Midbrain (tissue), 1 donor: ENCODE results near the gene MKRN2OS.

Source experiments
- DNase-seq: peaks from one replicate; lab custom pipeline; 2025; lab: John Stamatoyannopoulos, UW

Gene MKRN2OS

GRCh38 chr3:12513694-12514446, 31.4 kb downstream of the MKRN2OS start:
- DNase-seq = no peak

GRCh38 chr3:12512534-12513118, 32.7 kb downstream of the MKRN2OS start:
- no peak for DNase-seq

GRCh38 chr3:12509466-12509865, 35.8 kb downstream of the MKRN2OS start:
- no peak for DNase-seq

GRCh38 chr3:12508291-12508700, 37.0 kb downstream of the MKRN2OS start:
- DNase-seq = no peak

GRCh38 chr3:12507591-12508281, 37.6 kb downstream of the MKRN2OS start:
- DNase-seq = no peak

- DNase-seq = no peak
Observed at GRCh38 chr3:12506201-12506709, 39.0 kb downstream of the MKRN2OS start.

GRCh38 chr3:12503126-12503957, 42.0 kb downstream of the MKRN2OS start:
- no peak for DNase-seq

GRCh38 chr3:12501360-12502020, 43.8 kb downstream of the MKRN2OS start:
- no peak for DNase-seq

GRCh38 chr3:12499474-12499873, 45.8 kb downstream of the MKRN2OS start:
- no peak for DNase-seq

GRCh38 chr3:12496453-12496761, 48.9 kb downstream of the MKRN2OS start:
- DNase-seq = no peak

- DNase-seq = no peak
Observed at GRCh38 chr3:12495749-12496452, 49.4 kb downstream of the MKRN2OS start.

GRCh38 chr3:12490547-12490946, 54.8 kb downstream of the MKRN2OS start:
- no peak for DNase-seq

GRCh38 chr3:12489832-12490231, 55.5 kb downstream of the MKRN2OS start:
- DNase-seq = no peak
